CD4-positive, alpha-beta T cell treated with Interferon gamma for 1 hour (primary cell): ENCODE data around the gene SPPL3.

Experiments
- DNase-seq: peaks from one replicate; pipeline ENCODE4 v3.0.0-alpha.2; 2020

The SPPL3 gene

GRCh38 chr12:120767071-120768024 is 136.8 kb downstream of the SPPL3 start:
- DNase-seq, result no peak

DNA sequence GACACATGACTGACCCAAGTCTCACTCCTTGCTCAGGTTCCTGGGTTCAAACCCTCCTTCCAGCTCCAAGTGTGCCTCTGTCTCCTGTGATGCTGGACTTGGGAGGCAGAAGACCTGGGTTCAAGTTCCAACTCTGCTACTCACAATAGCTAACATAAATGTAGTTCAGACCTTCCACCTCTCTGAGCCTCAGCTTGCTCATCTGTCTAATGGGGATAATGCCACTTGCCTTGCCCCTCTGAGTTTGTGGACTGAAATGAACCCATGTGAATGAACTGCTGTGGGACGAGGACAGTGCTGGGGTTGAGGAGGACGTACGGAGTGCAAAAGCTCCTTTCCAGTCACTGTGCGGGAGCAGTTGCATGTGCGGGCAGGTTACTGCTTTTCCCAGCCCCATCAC is 137.6 kb downstream of the SPPL3 start:
- no peak for DNase-seq

DNA sequence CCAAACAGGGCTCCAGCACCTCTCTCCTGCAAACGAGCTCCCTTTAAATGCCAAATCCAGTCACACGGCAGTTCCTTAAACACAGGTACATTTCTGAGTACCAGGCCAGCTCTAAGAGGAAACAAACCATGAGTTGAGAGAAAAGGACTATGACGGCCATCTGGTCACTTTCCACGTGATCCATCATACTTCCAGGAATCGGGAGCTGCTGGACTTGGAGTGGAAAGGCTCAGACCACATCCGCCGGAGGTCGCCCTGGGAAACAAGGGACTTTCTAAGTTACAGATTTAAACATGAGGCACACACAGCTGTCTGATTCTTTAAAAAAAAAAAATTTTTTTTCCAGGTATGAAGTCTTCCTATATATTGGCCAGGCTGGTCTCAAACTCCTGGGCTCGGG is 139.3 kb downstream of the SPPL3 start:
- DNase-seq, result no peak

- no peak for DNase-seq
Observed at GRCh38 chr12:120763250-120763649, 140.9 kb downstream of the SPPL3 start.

- DNase-seq, result no peak
Observed at GRCh38 chr12:120762086-120762485, 142.1 kb downstream of the SPPL3 start.

DNA sequence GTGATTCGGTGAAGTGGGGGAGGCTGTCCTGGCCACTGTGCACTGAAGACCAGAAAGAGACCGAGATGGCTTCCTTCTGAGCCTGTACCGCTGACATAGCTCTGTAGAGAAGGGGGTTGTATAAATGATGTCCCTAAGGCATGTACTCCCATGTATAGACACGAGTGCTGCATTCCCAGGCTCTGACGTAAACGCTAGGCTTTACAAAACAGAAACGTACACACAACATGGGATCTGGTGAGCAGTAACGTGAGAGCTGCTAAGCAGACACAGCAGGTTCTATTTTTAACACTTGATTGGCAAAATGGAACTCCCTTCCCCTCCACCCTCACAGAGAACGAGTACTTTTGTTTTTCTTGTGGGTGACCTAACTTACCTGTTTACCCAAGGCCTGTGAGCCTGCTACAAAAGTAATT is 142.6 kb downstream of the SPPL3 start:
- no peak for DNase-seq

DNA sequence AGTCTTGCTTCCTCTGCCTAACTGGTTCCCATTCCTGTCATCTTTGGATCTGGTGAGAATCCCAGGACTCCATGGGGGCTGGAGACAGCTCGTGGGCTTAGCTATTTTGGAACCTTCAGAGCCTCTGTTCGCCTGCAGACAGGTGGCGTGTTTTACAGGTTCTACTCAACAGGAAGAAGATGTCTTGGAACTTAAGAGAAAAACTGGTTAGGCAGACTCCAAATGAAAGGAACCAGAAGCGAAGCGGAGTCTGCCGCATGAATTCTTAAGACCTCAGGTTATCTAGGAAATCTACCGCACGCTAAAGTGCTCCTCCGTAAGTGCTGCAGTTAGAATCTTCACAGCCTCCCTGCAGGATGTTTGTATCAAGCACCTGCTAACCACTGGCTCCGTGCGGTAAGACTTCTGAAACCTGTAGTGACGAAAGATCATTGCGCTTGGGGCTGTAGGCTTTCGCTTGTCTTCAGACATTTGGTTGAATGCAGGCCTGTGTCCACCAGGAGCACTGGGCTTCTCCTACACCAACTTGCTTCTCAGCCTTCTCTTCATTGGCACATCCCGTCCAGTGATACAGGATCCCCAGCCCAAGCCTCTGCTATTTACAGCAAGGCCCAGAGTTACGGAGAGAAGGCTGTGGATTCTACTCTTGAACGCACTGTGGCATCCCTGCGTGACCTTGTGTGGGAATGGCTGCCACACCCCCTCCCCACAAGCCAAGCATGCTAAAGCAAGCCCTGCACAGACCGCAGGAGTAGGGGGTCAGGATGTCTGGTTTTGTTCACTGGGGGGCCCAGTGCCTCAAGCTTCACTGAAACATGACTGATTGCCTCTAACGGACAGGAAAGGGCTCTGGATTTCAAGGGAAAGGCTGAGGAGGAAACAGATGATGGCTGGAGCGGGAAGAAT is 143.6 kb downstream of the SPPL3 start:
- DNase-seq, result peak; percentile 7

DNA sequence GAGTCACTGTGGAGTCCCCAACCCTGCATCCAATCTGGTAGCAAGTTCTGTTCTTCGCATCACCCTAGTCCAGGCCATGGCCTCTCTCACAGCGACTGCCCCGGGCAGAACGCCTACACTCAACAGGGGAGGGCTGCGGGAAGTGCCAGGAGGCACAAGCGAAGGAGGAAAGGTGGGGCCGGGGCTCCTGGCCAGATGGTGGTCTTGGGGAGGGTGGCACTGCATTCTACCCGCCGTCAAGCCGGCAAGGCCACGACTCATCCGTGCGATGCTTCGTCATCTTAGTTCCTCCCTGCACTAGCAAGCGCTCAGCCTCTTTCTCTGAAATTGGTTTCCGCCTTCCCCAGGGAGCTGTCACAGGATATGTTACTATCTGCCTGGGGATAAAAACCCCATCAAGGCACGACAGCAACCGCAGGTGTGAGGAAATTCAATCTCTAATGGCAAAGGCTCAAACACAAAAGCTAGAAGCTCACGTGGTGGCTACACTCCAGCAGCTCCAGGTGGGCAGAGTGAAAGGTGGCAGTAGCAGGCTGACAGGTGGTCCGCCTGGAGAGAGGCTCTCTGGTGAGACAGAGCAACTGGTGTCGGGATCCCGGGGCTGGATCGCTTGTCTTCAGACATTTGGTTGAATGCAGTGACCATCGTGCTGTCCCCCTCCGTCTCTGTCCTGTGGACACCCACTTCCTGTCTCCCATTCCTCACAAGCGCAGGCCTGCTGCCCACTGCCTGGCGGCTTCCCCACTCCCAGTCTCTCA is 144.4 kb downstream of the SPPL3 start:
- DNase-seq, result no peak

GRCh38 chr12:120758798-120759590 is 145.2 kb downstream of the SPPL3 start:
- no peak for DNase-seq

- DNase-seq, result no peak
Observed at GRCh38 chr12:120757949-120758348, 146.2 kb downstream of the SPPL3 start.

- DNase-seq, result no peak
Observed at GRCh38 chr12:120757226-120757742, 146.9 kb downstream of the SPPL3 start.

DNA sequence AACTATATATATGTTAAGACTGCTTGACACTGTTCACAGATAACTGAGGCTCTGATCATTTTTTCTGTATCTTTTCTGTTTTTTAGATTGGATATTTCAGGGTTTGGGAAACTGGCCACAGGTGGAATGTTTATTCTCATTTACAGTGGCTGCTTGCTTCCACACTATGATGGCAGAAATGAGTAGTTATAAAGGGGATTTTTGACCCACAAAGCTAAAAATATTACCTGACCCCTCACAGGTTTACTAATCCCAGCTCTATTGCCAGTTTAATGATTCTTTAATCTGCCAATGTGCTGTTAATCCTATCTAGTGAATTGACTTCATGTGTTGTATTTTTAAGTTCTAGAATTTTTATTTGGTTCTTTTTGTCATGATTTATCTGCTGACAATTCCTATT is 148.9 kb downstream of the SPPL3 start:
- no peak for DNase-seq

- no peak for DNase-seq
Observed at GRCh38 chr12:120754792-120755191, 149.4 kb downstream of the SPPL3 start.

GRCh38 chr12:120751389-120751788 is 152.8 kb downstream of the SPPL3 start:
- DNase-seq, result no peak

DNA sequence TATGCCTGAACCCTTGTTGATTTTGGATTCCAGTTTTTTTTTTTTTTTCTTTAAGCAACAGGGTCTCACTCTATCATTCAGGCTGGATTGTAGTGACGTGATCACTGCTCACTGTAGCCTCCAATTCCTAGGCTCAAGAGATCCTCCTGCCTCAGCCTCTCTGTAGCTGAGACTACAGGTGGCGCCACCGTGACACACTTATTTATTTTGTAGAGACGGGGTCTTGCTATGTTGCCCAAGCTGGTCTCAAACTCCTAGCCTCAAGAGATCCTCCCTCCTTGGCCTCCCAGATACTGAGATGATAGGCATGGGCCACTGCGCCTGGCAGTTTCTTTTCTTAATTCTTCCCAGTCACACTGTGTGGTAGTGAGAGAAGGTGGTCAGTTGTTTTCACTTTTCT is 153.4 kb downstream of the SPPL3 start:
- no peak for DNase-seq

GRCh38 chr12:120749256-120749655 is 154.9 kb downstream of the SPPL3 start:
- no peak for DNase-seq

GRCh38 chr12:120748242-120748641 is 155.9 kb downstream of the SPPL3 start:
- no peak for DNase-seq

GRCh38 chr12:120744922-120745493 is 159.2 kb downstream of the SPPL3 start:
- no peak for DNase-seq

GRCh38 chr12:120741476-120742421 is 162.4 kb downstream of the SPPL3 start:
- DNase-seq, result no peak

DNA sequence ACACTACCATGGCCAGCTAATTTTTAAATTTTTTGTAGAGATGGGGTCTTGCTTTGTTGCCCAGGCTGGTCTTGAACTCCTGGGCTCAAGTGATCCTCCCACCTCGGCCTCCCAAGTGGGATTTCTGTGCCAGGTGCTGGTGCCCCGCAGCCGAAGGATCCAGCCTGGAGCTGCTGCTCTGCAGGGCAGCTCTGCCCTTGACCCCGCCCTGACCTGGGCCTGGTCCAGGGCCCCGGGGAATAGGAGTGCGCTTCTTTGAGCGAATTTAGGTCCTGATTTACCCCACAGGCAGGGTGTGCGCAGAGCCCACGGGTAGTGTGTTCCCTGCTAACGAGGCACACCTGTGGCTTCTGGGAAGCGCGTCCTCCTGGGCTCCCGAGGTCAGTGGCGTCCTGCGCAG is 163.3 kb downstream of the SPPL3 start:
- no peak for DNase-seq
